GM21619 (cell line): ENCODE measurements around the gene RGS14.

Source experiments
- ATAC-seq: cut with Tn5 transposase; IDR thresholded peaks from one replicate; pipeline ENCODE4 v1.9.1; 2021; ENCODE audit not compliant: unreplicated experiment

Gene RGS14

DNA sequence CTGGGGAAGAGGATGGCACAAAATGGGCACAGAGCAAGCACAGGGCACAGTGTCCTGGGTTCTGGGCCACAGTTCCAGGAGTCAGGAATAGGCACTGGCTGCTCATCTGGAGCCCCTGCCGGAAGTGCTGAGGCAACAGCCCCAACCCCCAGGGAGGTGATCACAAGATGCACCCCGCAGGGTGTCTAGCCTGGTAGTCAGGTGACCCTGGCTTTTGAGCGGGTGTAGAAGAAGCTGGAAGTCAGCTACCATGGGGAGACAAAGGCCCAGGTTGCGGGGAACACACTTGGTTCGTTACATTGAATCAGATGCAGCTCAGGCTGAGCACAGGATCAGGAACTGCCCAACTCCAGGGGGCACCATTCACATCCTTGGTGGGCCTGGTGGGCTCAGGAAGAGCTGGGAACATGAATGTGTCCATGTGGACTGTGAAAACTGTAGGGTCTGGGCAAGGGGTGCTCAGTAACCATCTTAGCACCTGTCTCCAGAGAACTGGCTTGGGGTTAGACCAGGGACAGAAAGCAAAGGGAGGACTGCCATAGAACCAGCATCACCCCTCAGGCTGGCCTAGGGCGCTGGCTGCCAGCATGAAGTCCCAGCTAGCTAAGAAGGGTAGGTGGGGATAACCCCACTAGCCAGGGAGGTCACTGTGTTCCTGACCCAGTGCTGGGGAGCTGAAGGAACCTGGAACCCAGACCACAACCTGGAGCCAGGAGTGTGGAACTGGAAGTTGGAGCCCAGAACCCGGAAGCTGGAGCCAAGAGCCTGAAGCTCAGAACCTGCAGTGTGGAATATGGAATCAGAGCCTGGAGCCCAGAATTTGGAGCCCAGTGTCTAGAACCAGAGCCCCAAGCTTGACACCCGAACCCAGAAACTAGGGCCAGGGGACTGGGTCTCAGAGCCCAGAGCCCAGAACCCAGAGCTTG, 20.4 kb downstream of the RGS14 start:
- no peak for ATAC-seq

DNA sequence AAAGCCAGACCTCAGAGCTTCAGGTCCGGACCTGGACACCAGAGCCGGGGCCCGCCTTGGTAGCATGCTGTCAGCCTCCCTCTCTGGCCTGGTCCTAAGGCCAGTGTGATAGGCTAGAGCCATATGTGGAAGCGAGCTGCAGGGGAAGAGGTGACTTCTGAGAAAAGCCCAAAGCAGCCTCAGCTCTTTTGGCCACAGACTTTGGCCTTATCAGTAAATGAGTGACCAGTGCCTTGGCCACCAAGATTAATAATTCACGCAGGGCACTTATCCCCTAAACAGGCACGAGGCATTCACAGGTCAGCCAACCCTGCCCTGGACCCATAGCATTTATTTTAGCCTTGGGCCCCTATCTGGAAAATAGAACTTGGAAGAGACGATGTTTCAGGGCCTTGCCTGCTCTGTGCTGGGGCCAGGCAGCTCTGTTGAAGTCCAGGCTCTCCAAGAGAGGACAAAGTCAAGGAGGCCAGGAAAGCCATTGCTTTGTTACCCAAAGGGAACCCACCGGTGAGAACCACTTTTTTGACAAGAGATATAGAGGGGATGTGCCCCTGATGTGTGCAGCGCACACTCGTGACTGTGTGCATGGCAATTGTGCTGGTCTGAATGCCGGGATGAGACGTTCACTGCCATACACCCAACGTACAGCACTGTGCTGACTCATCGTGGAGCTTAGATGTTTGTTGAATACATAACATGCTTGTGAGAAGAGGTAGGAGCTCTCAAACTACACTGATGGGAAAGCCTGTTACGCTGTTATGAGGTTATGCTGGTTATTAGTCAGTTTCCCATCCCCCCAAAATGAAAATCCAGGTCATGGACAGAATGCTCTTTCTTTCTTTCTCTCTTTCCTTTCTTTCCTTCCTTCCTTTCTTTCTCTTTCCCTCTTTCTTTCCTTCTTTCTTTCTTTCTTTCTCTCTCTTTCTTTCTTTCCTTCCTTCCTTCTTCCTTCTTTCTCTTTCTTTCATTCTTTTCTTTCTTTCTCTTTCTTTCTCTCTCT, 21.5 kb downstream of the RGS14 start:
- ATAC-seq, result peak; percentile 65

DNA sequence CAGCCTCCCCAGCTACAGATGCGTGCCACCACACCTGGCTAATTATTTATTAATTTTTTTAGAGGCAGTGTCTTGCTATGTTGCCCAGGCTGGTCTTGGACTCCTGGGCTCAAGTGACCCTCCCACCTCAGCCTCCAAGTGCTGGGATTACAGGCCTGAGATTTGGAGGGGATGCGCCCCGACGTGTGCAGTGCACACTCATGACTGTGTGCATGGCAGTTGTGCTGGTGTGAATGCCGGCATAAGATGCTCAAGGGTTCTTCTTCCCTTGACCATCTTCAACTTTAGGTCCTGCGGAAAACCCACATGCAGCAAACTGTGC, 23.0 kb downstream of the RGS14 start:
- ATAC-seq, result no peak

- no peak for ATAC-seq
Observed at GRCh38 chr5:177382423-177383029, 24.8 kb downstream of the RGS14 start.

- no peak for ATAC-seq
Observed at GRCh38 chr5:177383181-177383580, 25.5 kb downstream of the RGS14 start.

DNA sequence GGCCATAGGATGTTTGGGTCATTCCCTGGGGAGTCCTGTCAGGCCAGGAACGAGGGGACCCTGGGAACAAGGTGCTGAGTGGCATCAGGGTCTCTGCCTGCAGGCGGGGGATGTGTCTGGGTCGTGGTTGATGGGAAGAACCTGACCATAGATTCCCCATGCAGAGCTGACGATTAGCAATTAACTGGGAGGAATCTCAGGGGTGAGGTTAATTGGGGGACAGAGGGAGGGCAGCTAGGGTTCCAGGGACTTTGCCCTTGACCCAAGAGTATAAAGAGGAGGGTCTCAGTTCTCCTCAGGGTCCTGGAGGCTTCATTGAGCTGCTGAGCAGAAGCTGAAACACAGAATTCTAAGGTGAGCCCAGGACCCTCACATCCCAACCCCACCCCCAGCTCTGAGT, 26.4 kb downstream of the RGS14 start, which contains the start of gene SLC34A1:
Gene SLC34A1 (plus strand): TSS at position 301 of the 400 bp plus-strand sequence. CDS start 1,308 bp downstream, outside the sequence.
- ATAC-seq, result no peak

DNA sequence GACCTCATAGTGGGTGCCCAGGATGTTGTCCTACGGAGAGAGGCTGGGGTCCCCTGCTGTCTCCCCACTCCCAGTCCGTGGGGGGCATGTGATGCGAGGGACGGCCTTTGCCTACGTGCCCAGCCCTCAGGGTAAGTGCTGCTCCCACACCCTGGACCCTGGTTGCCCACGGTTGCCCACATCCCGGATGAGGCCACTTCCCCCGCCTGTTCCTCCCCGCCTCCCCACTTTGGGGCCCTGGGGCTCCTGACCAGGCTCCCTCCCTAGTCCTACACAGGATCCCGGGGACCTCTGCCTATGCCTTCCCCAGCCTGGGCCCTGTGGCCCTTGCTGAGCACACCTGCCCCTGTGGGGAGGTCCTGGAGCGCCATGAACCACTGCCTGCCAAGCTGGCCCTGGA, 28.0 kb downstream of the RGS14 start:
- ATAC-seq, result no peak

- ATAC-seq, result no peak
Observed at GRCh38 chr5:177386542-177386941, 28.8 kb downstream of the RGS14 start.

DNA sequence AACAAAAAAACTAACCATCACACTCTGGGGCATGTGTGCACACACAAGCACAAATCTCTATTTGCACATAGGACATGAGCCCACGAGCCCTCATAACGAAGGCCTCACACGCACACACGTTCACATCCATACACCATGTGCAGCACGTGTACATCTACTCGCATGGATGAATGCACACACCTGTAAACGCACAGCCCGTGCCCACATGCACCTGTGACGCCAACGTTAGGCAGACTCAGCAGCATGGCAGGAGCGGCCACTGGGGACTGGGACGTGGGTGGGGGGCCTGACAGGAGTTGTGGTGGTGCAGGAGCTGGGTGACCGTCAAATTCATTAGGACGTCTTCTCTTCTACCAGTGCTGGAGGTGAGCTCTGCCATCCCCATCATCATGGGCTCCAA, 29.7 kb downstream of the RGS14 start:
- no peak for ATAC-seq

DNA sequence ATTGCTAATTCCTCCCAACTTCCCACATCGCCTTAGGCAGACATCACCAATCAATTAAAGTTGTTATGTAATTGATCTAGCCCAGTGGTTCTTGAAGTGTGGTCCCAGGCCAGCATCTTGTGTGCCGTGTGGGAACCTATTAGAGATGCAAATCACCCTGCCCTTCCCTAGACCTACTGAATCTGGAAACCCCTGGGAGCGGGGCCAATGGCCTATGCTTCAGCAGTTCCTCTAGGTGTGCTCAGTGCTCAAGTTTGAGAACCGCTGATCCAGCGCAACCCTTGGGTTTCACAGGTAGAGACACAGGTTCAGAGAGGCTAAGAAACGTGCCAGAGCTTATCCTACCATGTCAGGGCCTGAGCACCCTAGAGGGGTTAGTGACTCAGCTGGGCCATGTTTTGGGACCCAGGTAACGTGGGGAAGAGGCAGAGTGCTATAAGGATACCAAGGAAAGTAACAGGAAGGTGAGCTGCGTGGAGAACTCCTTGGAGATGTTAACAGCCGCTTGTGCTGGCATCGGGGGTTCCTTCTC, 30.9 kb downstream of the RGS14 start:
- no peak for ATAC-seq

DNA sequence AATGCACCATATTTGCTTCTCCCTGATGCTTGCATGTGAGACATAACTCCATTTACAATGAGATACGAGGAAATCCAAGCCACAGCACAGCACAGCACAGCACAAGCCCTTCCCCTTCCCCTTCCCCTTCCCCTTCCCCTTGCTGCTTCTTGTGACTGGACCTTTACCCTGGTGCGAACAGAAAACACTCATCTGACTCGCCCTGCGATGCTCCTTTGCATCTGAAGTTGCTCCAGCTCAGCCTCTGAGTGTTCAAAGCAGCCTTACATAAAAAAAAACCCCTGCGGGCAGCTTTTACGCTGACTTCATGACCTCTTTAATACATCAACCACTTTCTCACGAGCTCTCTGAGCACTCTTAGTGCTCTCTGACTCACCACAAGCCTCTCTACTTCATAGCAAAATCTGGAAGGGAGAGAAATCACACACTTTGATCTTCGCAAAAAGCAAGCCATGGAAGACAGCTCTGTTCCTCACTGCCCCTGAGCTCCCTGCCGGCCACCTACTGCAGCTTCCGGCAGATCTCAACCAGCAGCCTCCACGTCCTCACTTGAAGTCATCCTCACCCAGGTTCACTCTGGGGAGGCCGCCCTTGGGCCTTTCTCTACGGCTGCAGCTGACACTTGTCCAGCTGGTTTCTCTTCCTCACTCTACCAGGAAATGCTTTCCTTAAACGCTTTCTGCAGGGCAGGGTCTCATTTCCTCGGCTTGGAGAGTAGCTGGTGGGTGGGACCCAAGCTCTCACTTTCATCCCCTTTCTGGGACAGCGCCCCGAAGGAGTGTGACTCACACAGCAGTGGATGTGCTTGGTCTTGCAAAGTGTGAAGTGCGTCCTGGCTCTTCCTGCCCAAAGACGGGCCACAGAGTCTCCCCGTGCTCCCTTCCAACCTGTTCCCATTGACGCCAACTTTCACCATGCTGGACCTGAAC, 31.8 kb downstream of the RGS14 start:
- peak; percentile 57 for ATAC-seq

GRCh38 chr5:177390363-177391300, 32.9 kb downstream of the RGS14 start:
- ATAC-seq, result peak; percentile 42

DNA sequence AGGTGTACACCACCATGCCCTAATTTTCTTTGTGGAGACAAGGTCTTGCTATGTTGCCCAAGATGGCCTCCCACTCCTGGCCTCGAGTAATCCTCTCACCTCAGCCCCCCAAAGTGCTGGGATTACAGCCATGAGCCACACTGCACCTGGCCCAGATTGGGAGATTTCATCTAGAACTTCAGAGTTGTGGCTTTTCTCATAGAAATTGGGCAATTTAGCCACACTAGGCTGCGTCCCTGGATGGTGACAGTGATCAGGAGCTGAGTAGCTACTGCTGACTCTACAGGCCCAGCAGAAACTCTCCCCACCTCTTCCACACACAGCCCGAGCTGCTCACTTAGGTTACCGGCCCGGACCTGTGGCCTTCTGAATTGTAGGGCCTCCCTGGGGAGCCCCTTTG, 35.0 kb downstream of the RGS14 start:
- no peak for ATAC-seq

GRCh38 chr5:177393206-177393765, 35.6 kb downstream of the RGS14 start:
- no peak for ATAC-seq

GRCh38 chr5:177393990-177394389, 36.3 kb downstream of the RGS14 start:
- ATAC-seq, result no peak

DNA sequence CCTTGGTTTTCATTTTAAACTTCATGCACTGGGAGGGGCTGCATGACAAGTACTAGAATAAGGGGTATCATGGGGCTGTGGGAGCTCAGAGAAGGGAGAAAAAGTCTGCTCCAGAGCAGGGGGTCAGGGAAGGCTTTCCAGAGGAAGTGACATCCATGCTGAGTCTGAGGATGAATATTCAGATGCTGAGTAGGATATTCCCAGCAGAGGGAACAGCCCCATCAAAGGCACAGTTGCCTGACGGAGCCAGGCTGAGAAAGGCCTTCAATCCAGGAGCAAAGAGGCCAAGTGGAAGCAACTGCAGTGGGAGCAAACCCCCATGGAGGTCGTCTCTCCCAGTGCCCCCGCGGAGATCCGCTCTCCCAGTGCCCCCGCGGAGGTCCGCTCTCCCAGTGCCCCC, 38.4 kb downstream of the RGS14 start:
- no peak for ATAC-seq

- no peak for ATAC-seq
Observed at GRCh38 chr5:177396807-177397206, 39.1 kb downstream of the RGS14 start.

DNA sequence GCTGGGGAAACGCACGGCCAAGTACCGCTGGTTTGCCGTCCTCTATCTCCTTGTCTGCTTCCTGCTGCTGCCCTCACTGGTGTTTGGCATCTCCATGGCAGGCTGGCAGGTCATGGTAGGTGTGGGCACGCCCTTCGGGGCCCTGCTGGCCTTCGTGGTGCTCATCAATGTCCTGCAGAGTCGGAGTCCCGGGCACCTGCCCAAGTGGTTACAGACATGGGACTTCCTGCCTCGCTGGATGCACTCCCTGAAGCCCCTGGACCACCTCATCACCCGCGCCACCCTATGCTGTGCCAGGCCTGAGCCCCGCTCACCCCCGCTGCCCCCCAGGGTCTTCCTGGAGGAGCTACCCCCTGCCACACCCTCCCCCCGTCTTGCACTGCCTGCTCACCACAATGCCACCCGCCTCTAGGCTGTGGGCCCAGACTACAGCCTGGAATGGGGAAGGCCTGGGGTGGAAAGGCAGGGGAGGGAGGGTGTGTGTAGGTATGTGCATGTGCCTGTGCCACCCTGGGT, 40.2 kb downstream of the RGS14 start:
- no peak for ATAC-seq
